Measurements from ENCODE around the gene TMEM187.
A peak's percentile ranks its signal among the peaks of the same experiment; 100 is the strongest.
"Not testable (repeated sequence)": the region's sequence is repeated elsewhere in the genome, so short reads cannot be mapped to it uniquely, and the experiment has no call there.

Gene TMEM187

DNA sequence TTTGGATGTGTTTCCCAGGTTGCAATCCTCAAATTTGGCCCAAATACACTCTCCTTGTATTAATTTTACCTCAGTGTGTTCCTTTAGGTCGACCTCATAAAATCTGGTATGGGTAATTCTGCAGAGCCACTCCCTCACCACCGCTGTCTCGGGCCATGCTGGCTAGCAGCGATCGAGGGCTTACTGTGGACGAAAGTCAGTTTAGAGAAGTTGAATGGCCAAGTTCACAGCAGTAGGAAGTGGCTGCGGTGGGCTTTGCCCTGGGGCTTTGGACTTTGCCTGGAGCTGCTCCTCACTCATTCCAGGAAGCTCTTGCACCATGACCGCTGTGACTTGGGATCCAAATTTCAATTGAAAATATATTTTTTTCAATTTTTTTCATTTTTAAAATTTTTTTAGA is 19.6 kb downstream of the TMEM187 start:
- no peak for TF ChIP-seq JUND (IDR thresholded peaks at IDR 0.05; ENCODE audit: low read depth)
- in situ Hi-C loops (cut with HindIII; ENCODE audit: low pct_unique_long_range_greater_than_20kb, low sequenced_read_pairs), result no loop called here
- no peak for DNase-seq (ENCODE audit: low read depth in 1 of 2, low spot score in 1 of 2)

DNA sequence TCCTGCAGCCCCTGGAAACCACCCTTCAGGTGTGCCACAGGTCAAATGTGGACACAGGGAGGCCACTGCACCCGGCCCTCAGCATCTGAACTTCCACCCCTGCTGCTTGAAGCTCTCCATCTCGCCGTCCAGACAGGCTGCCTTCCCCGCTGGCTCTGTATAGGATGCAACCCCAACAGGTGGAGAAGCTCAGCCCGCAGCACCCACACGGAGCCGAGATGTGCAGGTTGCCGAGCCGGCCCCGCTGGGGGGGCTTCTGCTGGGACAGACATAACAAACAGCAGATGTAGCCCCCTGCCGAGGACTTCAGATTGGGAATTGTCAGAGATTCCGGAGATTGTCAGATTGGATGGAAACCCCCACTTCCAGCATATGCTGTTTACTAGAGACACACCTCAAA is 20.5 kb downstream of the TMEM187 start:
- DNase-seq (ENCODE audit: low read depth in 1 of 2, low spot score in 1 of 2), result no peak
- no peak for TF ChIP-seq JUND (IDR thresholded peaks at IDR 0.05; ENCODE audit: low read depth)
- in situ Hi-C loops (cut with HindIII; ENCODE audit: low pct_unique_long_range_greater_than_20kb, low sequenced_read_pairs), result no loop called here

DNA sequence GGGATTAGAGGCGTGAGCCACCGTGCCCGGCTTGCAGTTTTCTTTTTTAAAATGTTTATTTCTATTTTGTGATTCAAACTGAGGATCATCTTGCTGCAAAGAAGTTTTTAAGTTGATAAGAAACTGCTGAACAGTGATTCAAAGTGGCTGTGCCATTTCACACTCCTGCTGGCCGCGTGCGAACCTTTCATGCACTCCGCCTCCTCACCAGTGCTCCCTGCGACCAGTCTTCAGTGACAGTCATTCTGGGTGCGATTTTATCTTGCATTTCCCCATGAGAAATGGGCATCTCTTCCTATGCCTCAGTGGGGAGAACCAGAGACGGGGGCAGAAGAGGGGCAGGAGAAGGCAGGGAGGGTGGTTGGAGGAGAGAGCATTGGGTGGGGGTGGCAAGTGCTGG is 21.4 kb downstream of the TMEM187 start:
- TF ChIP-seq JUND (IDR thresholded peaks at IDR 0.05; ENCODE audit: low read depth), result no peak
- in situ Hi-C loops (cut with HindIII; ENCODE audit: low pct_unique_long_range_greater_than_20kb, low sequenced_read_pairs), result no loop called here
- no peak for DNase-seq (ENCODE audit: low read depth in 1 of 2, low spot score in 1 of 2)

DNA sequence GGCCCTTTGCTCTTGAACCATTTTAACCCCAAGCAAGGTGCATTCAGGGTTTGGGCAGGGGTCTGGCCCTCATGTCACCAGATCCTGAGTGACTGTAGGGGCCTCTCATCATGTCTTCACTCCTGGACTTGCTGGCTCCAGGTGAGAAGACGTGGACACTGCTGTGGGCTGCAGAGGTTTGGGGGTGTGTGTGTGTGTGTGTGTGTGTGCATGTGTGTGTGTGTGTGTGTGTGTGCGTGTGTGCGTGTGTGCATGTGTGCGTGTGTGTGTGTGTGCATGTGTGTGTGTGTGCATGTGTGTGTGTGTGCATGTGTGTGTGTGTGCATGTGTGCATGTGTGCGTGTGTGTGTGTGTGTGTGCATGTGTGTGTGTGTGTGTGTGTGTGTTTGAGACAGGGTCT is 21.8 kb downstream of the TMEM187 start:
- DNase-seq (ENCODE audit: low read depth in 1 of 2, low spot score in 1 of 2); in situ Hi-C loops (cut with HindIII; ENCODE audit: low pct_unique_long_range_greater_than_20kb, low sequenced_read_pairs): not testable (repeated sequence)

DNA sequence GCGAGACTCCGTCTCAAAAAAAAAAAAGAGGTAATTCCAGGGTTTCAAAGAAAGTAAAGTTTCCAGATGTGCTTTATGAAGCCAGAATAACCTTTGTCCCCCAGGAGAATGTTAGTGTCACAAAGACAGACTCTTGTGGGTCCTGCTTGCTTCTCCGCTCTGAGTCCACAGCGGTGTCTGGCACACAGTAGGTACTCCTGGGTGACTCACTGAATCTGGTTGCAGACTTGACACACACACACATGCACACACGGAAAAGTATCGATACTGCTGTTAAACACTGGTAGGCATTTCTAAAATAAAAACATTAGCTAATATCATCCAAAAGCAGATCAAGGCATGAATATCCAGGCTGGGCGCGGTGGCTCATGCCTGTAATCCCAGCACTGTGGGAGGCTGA is 22.9 kb downstream of the TMEM187 start:
- no peak for TF ChIP-seq JUND (IDR thresholded peaks at IDR 0.05; ENCODE audit: low read depth)
- in situ Hi-C loops (cut with HindIII; ENCODE audit: low pct_unique_long_range_greater_than_20kb, low sequenced_read_pairs), result no loop called here
- no peak for DNase-seq (ENCODE audit: low read depth in 1 of 2, low spot score in 1 of 2)

DNA sequence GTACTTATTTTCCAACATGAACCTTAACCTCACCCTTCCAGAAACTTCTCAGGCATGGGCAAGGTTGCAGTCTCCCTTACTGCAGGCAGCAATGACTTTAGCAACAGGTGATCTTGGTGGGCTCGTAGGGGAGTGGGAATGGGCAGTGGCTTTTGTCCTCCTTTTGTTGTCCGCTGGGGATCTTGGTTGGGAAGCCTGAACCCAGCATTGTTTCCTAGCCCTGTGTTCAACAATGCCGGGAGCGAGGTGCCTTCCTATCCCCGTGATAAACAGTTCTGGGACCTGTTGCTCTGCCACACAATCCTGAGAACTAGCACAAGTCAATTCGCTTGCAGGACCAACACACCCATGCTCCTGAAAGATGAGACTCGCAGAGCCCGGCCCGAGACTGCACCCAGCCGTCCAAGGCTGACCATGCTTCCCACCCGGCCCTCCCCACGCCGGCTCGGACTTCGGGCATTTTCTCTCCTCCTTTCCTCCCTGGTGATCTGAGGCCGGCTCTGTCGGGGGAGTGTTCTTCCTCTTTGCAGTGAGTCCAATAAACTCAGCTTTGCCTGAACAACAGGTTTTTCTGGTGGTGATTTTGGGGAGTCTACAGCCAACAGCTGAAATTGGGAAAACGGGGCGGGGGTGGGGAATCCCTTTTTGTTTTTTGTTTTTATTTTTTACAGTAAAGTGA is 26.9 kb downstream of the TMEM187 start:
- in situ Hi-C loops (cut with HindIII; ENCODE audit: low pct_unique_long_range_greater_than_20kb, low sequenced_read_pairs), result no loop called here
- TF ChIP-seq JUND (IDR thresholded peaks at IDR 0.05; ENCODE audit: low read depth), result no peak
- peak in 1 of 2 experiments; percentile 44 for DNase-seq (ENCODE audit: low read depth in 1 of 2, low spot score in 1 of 2)

DNA sequence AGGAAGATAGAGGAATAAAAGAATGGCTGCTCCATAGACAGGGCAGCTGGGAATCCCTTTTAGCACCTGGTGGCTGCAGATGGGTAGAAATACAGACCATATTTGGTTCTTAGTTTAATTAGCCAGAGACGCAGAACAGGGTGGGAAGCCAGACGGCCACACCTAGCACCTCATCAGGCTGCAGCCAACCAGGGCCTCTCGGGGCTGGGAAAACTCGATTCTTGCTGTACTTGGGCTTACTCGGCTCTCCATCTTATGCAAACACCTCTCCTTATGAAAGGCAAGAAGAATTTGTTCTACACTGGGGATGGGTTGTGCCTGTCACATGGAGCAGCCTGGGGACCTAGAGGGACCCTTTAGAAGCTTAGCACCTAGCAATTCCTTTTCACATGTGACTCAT is 27.5 kb downstream of the TMEM187 start:
- no peak for TF ChIP-seq JUND (IDR thresholded peaks at IDR 0.05; ENCODE audit: low read depth)
- in situ Hi-C loops (cut with HindIII; ENCODE audit: low pct_unique_long_range_greater_than_20kb, low sequenced_read_pairs), result no loop called here
- peak in 1 of 2 experiments; percentile 53 for DNase-seq (ENCODE audit: low read depth in 1 of 2, low spot score in 1 of 2)

DNA sequence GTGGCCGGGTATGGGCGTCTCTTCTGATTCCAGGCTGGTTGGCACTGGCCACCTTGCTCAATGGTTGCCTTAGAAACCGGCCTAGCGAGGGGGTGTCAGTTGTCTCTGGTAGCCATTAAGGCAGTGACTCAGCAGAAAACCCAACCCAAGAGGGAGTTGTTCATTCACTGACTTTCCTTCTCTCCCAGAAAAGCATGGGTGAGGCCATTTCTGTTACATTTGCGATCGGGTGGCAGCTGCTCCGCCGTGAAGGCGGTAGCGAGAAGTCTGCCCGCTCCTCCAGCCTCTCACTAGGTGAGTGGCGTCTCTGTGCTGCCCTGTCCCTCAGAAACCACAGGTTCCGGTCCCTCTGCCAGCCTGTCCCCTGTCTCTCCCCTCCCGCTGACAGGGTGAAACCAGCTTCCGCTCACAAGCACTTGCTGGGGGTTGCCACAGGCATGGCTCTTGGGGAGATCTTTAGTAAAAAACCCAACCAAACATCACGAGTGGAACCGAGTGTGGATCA is 29.7 kb downstream of the TMEM187 start:
- in situ Hi-C loops (cut with HindIII; ENCODE audit: low pct_unique_long_range_greater_than_20kb, low sequenced_read_pairs), result no loop called here
- TF ChIP-seq JUND (IDR thresholded peaks at IDR 0.05; ENCODE audit: low read depth), result no peak
- DNase-seq (ENCODE audit: low read depth in 1 of 2, low spot score in 1 of 2), result no peak

DNA sequence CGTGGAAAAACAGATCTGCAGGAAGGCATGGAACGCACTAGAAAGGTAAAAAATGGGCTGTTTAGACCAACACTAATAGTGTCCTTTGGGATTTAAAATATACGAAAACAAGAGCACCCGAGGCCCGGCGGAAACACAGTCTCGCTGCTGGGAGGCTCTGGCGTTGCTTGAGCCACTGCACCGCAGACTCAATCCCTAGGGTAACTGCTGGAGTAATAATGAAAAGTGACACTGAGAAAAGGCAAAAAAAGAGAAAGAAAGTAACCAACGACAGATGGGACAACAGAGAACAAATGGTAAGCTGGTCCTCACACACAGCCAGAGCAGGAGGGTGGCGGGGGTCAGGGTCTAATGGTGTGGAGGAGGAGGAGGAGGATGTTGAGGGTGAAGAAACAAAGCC is 31.8 kb downstream of the TMEM187 start:
- in situ Hi-C loops (cut with HindIII; ENCODE audit: low pct_unique_long_range_greater_than_20kb, low sequenced_read_pairs), result no loop called here
- TF ChIP-seq JUND (IDR thresholded peaks at IDR 0.05; ENCODE audit: low read depth), result no peak
- no peak for DNase-seq (ENCODE audit: low read depth in 1 of 2, low spot score in 1 of 2)

DNA sequence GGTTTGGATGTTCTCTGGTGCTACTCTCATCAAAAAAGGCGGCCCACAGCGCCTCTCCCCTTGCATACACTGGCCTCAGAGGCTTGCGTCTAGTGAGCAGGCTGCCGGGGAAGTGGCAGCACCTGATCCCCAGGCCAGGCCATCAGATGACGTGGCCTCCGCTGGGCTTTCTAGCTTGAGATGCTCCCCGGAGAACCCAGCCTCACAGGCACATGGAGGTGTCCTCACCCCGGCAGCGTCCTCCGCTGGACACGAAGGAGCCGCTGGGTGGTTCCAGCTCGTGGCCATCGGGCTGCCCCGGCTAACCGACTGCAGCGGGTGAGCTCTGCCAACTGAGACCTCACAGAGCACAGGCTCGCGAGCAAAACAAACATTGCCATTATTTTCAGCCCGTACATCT is 34.4 kb downstream of the TMEM187 start:
- TF ChIP-seq JUND (IDR thresholded peaks at IDR 0.05; ENCODE audit: low read depth), result no peak
- no peak for DNase-seq (ENCODE audit: low read depth in 1 of 2, low spot score in 1 of 2)
- in situ Hi-C loops (cut with HindIII; ENCODE audit: low pct_unique_long_range_greater_than_20kb, low sequenced_read_pairs), result no loop called here

DNA sequence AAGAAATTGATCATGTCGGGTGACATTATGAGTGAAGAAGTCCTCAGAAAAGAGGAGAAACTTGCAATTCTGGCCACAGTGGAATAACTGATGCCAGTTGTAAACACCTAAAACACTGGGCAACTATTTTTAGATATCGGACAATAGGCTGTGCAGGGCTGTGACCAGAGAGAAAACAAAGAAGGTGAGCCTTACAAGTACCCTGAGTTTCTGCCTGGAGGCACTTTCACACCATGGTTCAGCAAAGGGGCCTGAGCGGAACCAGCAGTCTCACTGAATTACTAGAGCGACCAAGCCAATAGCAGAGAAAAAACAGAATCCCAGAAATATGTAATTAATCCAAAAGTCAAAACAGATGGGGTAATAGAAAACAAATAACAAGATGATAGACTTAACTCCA is 36.0 kb downstream of the TMEM187 start:
- DNase-seq (ENCODE audit: low read depth in 1 of 2, low spot score in 1 of 2), result no peak
- in situ Hi-C loops (cut with HindIII; ENCODE audit: low pct_unique_long_range_greater_than_20kb, low sequenced_read_pairs), result no loop called here
- no peak for TF ChIP-seq JUND (IDR thresholded peaks at IDR 0.05; ENCODE audit: low read depth)

DNA sequence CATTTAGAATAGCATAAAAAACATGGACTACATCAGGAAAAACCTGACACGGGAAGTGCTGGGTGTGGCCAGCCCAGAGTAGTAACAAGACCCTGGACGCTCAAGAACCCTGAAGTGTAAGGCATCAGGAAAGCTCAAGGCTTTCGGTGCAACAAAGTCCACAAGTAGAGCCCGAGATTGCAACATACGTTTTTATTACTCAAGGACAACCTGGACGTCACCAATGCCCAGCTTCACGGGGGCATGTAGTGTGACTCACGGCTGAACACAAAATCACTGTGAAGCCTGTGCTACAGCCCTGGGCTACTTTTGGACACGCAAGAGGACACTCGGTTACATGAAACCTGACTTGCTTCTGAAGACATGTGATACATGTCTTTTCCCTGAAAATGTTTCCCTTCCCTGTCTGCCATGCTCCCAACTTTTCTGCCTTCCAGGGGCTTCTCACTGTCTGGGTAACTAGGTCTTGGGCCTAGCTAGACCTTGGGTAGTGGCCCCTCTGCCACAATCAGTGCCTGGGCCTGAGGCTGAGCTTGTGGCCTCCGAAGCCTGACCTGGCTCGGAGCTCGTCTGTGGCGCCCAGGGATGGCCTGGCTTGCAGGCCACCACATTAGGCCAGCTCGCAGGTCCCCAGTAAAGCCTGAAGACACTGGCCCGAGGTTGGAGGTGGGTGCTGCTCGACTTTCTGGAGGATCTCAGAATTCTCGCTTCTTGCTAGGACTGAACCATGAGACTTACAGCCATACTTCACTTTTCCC is 38.0 kb downstream of the TMEM187 start:
- DNase-seq (ENCODE audit: low read depth in 1 of 2, low spot score in 1 of 2), result no peak
- in situ Hi-C loops (cut with HindIII; ENCODE audit: low pct_unique_long_range_greater_than_20kb, low sequenced_read_pairs), result no loop called here

More for the DNA sequence above, 38.0 kb downstream of the TMEM187 start:
- no peak for TF ChIP-seq JUND (IDR thresholded peaks at IDR 0.05; ENCODE audit: low read depth)
